ENCODE data around the gene SAPCD2.
"Not testable (repeated sequence)": the region's sequence is repeated elsewhere in the genome, so short reads cannot be mapped to it uniquely, and the experiment has no call there.

SAPCD2 gene

GRCh38 chr9:137064027-137064879, 6.1 kb downstream of the SAPCD2 start:
- DNase-seq (ENCODE audit: low read depth), result no peak

- DNase-seq (ENCODE audit: low read depth), result no peak
Observed at GRCh38 chr9:137063311-137064026, 6.9 kb downstream of the SAPCD2 start.

- DNase-seq (ENCODE audit: low read depth), result not testable (repeated sequence)
Observed at GRCh38 chr9:137062798-137063197, 7.6 kb downstream of the SAPCD2 start.

GRCh38 chr9:137062384-137062783, 8.0 kb downstream of the SAPCD2 start:
- no peak for DNase-seq (ENCODE audit: low read depth)

GRCh38 chr9:137058521-137059234, 11.7 kb downstream of the SAPCD2 start:
- DNase-seq (ENCODE audit: low read depth), result no peak

- DNase-seq (ENCODE audit: low read depth), result no peak
Observed at GRCh38 chr9:137057545-137057944, 12.8 kb downstream of the SAPCD2 start.

- DNase-seq (ENCODE audit: low read depth), result no peak
Observed at GRCh38 chr9:137056739-137057415, 13.5 kb downstream of the SAPCD2 start.

GRCh38 chr9:137055385-137056364, 14.7 kb downstream of the SAPCD2 start:
- peak; percentile 52 for DNase-seq (ENCODE audit: low read depth)

- no peak for DNase-seq (ENCODE audit: low read depth)
Observed at GRCh38 chr9:137054932-137055384, 15.4 kb downstream of the SAPCD2 start.

- DNase-seq (ENCODE audit: low read depth), result no peak
Observed at GRCh38 chr9:137053944-137054931, 16.1 kb downstream of the SAPCD2 start, which contains the start of gene ENTPD2. TSS of gene ENTPD2 (minus strand) at chr9:137054061. CDS start at chr9:137053997, 64 bp downstream.

GRCh38 chr9:137052998-137053943, 17.1 kb downstream of the SAPCD2 start:
- no peak for DNase-seq (ENCODE audit: low read depth)

- DNase-seq (ENCODE audit: low read depth), result no peak
Observed at GRCh38 chr9:137052293-137052692, 18.1 kb downstream of the SAPCD2 start.

- no peak for DNase-seq (ENCODE audit: low read depth)
Observed at GRCh38 chr9:137051145-137051724, 19.1 kb downstream of the SAPCD2 start.

- DNase-seq (ENCODE audit: low read depth), result no peak
Observed at GRCh38 chr9:137050570-137050969, 19.8 kb downstream of the SAPCD2 start.

GRCh38 chr9:137049544-137050449, 20.6 kb downstream of the SAPCD2 start:
- DNase-seq (ENCODE audit: low read depth), result peak; percentile 26

- DNase-seq (ENCODE audit: low read depth), result no peak
Observed at GRCh38 chr9:137048655-137049543, 21.5 kb downstream of the SAPCD2 start.
